HG02970 (cell line): ENCODE measurements around the gene ANKRD66.
"Not testable (repeated sequence)": the region's sequence is repeated elsewhere in the genome, so short reads cannot be mapped to it uniquely, and the experiment has no call there.

Source experiments
- ATAC-seq: cut with Tn5 transposase; IDR thresholded peaks from one replicate; pipeline ENCODE4 v1.9.1; 2021; ENCODE audit warnings: mild to moderate bottlenecking, moderate library complexity, moderate number of reproducible peaks; ENCODE audit not compliant: unreplicated experiment, low FRiP score

Gene ANKRD66

GRCh38 chr6:46746696-46747095 lies at the start of gene ANKRD66:
Gene ANKRD66 (plus strand): TSS chr6:46746933. CDS start chr6:46751949, 5,016 bp downstream.
- no peak for ATAC-seq

DNA sequence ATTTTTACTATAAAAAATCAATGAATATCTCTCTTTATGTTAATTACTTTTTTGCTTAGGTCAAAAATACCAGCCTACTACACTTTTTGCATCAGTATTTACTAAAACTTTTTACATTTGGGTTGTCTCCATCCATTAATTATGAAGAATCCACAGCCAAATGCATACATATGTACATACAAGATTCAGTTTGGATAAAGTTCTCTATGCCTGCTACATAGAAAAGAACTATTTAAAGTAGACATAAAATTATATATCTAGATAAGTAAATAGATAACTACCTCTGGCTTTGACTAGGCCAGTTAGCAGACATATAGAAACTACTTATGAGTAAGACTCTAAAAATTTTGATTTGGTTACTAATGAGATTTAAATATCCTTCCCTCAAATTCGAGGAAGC lies 46.8 kb upstream of the ANKRD66 start:
- ATAC-seq: no peak

- no peak for ATAC-seq
These were observed 42.2 kb upstream of the ANKRD66 start for GRCh38 chr6:46704562-46704961.

GRCh38 chr6:46706464-46706863 lies 40.3 kb upstream of the ANKRD66 start:
- ATAC-seq: no peak

- ATAC-seq: no peak
These were observed 35.2 kb upstream of the ANKRD66 start for GRCh38 chr6:46711491-46711890.

- no peak for ATAC-seq
These were observed 31.6 kb upstream of the ANKRD66 start for GRCh38 chr6:46715141-46715540.

DNA sequence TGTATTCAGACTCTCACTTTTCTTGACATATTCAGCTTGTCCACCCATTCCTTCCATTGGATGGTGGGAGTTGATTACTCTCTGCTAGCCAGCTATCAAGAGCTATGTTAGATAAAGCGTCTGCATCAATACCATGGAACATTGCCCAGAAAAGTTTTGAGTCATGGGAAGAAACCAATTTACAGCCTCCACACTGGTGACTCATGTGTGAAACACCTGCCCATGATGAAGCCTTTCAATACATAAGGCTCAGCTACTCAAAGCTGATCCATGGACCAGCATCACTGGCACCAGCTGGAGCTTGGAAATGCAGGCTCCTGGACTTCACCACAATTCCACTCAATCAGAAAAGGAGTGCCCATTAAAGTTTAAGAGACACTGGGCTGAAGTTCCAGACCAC lies 27.6 kb upstream of the ANKRD66 start:
- ATAC-seq: no peak

DNA sequence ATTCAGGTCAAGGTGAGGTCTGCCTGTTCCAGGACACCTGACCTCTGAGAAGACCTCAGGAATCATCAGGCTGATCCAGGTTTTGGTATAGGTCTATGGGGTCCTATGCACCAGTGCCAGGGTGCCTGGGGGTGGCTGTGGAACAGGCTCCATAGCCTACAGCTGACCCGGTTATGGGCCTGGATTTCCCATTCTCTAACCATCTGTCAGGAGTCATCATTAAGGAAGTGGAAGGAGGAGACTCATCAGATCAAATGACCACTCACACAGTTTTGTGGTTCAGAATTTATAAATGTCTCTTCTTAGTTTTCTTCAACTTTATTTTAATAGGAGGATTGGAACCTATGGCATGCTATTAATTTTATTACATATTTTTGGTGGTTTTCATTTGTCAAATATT lies 26.3 kb upstream of the ANKRD66 start:
- ATAC-seq: no peak

GRCh38 chr6:46729787-46730326 lies 16.9 kb upstream of the ANKRD66 start:
- ATAC-seq: no peak

- ATAC-seq: no peak
These were observed 15.7 kb upstream of the ANKRD66 start for GRCh38 chr6:46730921-46731461.

GRCh38 chr6:46733341-46733801 lies 13.4 kb upstream of the ANKRD66 start:
- ATAC-seq: no peak

- ATAC-seq: no peak
These were observed 11.6 kb upstream of the ANKRD66 start, which contains the start of gene PLA2G7 for GRCh38 chr6:46734867-46735719. Gene PLA2G7 (minus strand): TSS chr6:46735375. CDS start chr6:46722891, 12,484 bp downstream.

DNA sequence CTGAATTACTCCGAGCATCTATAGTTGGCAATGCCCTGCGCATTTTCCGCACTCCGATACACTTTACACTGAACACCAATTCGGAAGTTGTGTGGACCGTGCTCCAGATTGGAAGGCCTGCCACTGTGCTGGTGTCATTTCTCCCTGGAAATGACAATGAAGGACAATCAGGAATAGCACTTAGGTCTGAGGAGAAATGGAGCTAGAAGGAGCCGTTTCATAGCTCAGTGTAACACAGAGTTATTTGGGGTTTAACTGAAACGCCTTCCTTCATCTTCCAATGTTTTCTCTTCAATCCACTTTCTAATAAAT lies 11.1 kb upstream of the ANKRD66 start:
- no peak for ATAC-seq

GRCh38 chr6:46736906-46737305 lies 9.8 kb upstream of the ANKRD66 start:
- ATAC-seq: no peak

- ATAC-seq: no peak
These were observed 5.3 kb upstream of the ANKRD66 start for GRCh38 chr6:46741482-46741881.

- ATAC-seq: no peak
These were observed 4.8 kb upstream of the ANKRD66 start for GRCh38 chr6:46741910-46742309.

DNA sequence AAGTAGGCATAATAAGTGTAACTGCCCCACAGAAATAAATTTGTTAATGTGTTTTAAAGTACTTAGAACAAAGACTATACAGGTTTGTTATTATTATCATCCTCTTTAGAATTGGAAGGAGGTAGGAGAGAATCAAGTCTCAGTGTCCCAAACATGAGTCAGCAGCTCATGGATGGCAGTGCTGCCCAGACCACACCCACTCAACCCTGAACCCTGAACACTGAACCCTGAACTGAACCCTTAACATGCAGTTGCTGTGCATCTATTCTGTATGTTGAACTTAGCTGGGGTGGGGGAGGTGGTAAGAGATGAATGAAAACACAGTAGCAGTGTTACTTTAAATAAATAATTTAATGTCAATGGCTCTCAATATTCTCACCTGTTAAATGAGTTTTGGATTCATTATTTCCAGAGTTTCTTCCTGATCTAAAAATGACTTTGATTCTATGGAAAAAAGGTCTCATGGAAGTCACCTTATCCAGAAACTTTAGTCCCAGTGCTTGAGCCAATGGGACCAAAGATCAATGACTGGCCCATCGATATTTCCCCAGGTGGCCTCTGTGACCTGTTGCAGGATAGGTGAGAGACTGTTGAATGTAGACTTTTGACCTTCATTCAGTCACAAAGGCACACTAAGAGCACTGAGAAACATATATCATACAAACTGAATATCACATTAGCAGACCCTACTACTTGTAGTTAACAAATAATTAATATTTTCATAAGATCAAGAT lies 3.1 kb upstream of the ANKRD66 start:
- no peak for ATAC-seq

DNA sequence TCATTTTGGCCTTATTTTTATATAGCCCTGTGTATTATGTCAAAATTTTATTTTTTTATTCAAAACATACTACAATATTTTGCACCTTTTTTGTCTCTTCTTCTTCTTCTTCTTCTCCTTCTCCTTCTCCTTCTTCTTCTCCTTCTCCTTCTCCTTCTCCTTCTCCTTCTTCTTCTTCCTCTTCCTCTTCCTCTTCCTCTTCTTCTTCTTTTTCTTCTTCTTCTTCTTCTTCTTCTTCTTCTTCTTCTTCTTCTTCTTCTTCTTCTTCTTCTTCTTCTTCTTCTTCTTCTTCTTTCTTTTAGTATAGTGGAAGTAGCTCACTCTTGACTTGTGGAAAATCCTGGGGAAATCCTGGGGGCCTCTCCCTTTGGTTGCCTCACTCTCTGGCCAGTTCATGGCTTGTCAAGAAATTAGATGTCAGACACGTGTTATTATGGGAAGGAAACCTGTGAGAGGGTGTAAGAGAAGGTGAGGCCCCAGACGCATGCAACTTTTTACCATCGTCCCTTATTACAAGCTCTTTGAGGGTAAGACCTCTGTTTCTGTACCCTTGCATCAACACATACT lies 2.5 kb upstream of the ANKRD66 start:
- not testable (repeated sequence) for ATAC-seq

GRCh38 chr6:46745973-46746372 lies 760 bp upstream of the ANKRD66 start:
- no peak for ATAC-seq

GRCh38 chr6:46748940-46749503 lies 2.3 kb downstream of the ANKRD66 start:
- ATAC-seq: no peak
